ENCODE data around the gene UBALD1.

DNA sequence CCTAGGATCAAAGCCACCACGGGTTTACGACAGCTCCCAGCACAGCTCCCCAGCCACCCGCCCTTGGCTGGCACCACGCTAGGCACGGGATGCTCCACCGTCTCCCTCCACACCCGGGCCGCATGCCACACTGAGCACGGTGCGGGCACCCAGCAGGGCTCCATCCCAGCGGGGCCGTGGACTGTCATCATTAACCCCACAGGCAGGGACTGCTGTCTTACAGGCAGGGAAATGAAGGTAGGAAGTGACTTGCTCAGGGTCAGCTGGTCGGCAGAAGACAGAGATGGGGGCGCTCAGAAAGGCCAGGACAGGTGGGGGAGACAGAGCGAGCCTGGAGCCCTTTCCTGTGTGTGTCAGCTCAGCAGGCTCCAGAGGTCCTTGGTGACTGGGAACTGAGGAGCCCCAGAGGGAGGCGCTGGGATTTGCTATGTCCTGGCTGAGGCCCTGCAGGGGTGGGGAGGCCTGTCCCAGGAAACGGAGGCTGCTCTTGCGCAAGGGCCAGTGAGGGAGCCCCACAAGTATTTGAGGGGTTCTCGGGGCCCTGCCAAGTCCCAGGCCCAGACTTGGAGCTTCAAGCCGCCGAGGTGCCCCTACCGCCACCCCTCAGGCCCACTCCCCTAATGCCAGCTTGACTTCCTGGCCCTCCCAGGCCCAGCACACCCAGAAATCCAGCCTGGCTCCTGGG is 3.2 kb downstream of the UBALD1 start:
- TF ChIP-seq CTCF (conservative IDR thresholded peaks at IDR 0.05 in 1 of 2, IDR thresholded peaks at IDR 0.05 in 1 of 2; ENCODE audit: extremely low read depth in 1 of 2, insufficient read depth in 1 of 2, low read depth in 1 of 2, low read length in 2 of 2) (no peak), EZH2 (IDR thresholded peaks at IDR 0.05; ENCODE audit: borderline replicate concordance, low read length) (no peak)

All from mammary epithelial cell (primary cell).